Germinal center (tissue), 1 donor: ENCODE data around the gene HTR4.

Experiments used
- DNase-seq: peaks from one replicate; pipeline ENCODE4 v3.0.0; 2012; ENCODE audit warnings: mixed read lengths, low spot score

HTR4 gene

DNA sequence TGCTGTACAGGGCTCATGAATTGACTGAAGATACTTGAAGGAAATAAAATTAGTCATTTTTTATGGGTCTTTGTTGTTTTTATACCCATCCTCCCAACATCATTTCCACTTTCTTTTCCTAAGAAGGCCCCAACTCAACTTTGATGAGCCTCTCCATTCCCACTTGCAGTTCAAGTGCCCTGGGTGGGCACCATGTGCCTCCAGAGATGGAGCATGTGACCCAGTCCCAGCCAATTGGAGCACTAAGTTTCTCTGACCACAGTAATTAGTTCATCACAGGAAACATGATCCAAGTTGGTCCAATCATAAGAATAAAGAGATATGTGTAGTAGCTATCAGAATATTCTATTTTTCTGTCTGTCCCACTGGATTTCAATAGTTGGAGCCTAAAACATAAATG, 46.9 kb downstream of the HTR4 start:
- no peak for DNase-seq

GRCh38 chr5:148606296-148606695, 48.0 kb downstream of the HTR4 start:
- no peak for DNase-seq

GRCh38 chr5:148599187-148599586, 55.1 kb downstream of the HTR4 start:
- DNase-seq, result no peak

- no peak for DNase-seq
Measured at GRCh38 chr5:148595697-148596096, 58.6 kb downstream of the HTR4 start.

DNA sequence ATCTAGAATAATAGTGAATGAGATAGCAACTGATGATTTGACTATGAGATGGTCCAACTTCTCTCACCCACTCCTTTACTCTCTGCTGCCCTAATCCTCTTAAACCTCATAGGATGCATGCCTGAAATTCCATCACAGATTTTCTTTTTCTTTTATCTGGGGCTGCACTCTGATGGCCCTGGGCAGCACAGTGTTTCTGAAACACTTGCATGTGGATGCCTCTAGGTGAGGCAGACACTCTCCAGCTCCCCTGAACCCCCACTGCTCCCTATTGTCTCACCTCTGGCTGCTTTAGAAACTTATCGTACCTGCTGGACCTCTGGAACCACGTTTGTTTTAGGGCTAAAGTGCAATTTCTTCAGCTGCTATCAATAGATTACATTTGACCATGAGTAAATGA, 67.5 kb downstream of the HTR4 start:
- no peak for DNase-seq

GRCh38 chr5:148585988-148586387, 68.3 kb downstream of the HTR4 start:
- no peak for DNase-seq

GRCh38 chr5:148584103-148584502, 70.2 kb downstream of the HTR4 start:
- DNase-seq, result no peak

- DNase-seq, result no peak
Measured at GRCh38 chr5:148583421-148583965, 70.8 kb downstream of the HTR4 start.

GRCh38 chr5:148574167-148574566, 80.2 kb downstream of the HTR4 start:
- DNase-seq, result no peak

- DNase-seq, result no peak
Measured at GRCh38 chr5:148573374-148573773, 81.0 kb downstream of the HTR4 start.

GRCh38 chr5:148569948-148570347, 84.4 kb downstream of the HTR4 start:
- DNase-seq, result no peak

DNA sequence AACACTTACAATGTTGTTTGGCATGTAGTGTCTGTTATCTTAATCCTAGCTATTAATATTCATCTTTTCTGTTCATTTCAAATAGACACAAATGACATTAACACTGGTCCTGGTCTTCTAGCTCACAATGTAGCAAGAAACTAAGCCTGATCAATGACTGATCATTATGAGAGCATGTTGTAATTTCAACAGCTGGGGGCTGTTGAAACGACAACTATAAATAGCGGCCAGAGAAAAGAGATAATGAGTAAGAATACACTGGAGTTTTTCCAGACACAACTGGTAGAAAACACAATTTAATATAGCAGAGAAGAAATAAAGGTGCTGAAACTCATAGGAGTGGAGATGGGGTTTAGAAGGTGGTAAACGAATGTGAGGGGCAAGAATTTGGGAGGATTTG, 89.2 kb downstream of the HTR4 start:
- DNase-seq, result no peak

DNA sequence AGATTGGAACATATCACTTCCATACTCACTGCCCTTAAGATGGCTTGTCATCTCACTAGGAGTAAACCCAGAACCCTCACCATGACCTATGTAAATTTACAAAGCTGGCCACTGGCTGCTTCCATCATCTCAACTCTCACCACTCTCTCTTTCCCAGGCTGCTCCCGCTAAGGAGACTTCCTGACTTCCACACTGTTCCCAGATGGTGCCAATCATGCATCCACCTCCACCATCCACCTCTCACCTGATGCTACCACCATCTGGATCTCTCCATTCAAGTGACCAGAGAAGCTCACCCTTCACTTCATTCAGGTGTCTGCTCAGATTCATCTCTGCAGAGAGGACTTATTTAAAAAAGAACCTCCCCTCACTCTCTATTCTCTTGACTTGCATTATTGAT, 91.3 kb downstream of the HTR4 start:
- no peak for DNase-seq

DNA sequence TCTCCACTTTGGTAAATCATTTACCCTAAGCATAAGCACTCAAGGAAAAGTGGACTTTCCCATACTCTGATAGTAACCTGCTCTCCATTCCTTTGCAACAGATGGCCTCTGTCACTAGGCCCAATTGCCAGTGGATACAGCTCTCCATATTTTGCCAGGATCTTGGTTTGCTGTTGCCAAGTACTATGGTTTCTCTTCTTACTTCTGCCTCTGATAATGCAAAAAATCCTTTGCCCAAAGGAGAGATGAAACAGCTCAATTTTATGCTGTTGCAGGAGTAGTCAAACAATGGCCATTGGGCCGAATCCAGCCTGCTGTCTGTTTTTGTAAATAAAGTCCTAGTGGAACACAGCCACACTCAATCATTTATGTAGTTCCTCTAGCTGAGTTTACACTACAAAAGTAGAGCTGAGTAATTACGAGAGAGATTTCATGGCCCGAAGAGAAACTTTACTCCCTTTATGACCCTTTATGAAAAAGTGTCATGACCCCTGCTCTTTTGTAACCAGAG, 92.5 kb downstream of the HTR4 start:
- DNase-seq, result no peak

- no peak for DNase-seq
Measured at GRCh38 chr5:148559461-148559860, 94.9 kb downstream of the HTR4 start.

GRCh38 chr5:148558892-148559291, 95.4 kb downstream of the HTR4 start:
- DNase-seq, result no peak

GRCh38 chr5:148556835-148557234, 97.5 kb downstream of the HTR4 start:
- no peak for DNase-seq

- DNase-seq, result no peak
Measured at GRCh38 chr5:148554621-148555020, 99.7 kb downstream of the HTR4 start.

DNA sequence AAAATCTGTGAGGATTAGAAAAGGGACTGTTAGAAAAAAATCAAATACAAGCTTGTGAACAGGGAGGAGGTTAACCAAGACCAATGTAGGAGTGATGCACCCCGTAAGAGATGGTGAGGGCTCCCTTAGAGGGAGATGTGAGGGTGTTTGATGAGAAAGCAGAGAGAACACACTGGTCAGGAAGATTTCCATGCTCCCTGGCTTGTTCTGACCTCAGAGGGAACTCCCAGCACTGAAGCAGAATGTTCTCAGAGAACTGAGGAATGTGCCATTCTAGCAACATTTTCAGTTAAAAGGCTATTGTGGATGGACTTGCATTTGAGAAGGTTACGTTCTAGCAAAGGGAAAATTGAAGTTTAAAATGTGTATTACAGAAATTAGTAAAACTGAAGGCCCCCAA, 110.6 kb downstream of the HTR4 start:
- no peak for DNase-seq

DNA sequence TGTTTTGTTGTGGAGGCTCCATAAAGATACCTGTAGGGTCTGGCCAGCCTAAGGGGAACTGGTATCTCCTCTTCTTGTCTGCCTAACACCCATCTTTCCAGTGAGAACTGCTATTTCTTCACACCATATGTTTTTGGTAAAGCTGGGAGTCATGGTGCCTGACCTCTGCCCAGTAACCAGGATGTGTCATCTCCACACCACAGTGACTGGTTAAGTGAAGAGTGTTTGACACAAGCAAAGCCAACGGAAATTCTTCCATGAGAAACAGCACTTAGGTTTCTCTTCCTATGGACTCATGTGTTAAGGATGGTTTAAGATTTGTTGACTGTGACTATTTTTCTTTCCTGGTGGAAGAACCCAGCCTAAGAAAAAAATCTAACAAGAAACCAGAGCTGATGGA, 111.5 kb downstream of the HTR4 start:
- no peak for DNase-seq

DNA sequence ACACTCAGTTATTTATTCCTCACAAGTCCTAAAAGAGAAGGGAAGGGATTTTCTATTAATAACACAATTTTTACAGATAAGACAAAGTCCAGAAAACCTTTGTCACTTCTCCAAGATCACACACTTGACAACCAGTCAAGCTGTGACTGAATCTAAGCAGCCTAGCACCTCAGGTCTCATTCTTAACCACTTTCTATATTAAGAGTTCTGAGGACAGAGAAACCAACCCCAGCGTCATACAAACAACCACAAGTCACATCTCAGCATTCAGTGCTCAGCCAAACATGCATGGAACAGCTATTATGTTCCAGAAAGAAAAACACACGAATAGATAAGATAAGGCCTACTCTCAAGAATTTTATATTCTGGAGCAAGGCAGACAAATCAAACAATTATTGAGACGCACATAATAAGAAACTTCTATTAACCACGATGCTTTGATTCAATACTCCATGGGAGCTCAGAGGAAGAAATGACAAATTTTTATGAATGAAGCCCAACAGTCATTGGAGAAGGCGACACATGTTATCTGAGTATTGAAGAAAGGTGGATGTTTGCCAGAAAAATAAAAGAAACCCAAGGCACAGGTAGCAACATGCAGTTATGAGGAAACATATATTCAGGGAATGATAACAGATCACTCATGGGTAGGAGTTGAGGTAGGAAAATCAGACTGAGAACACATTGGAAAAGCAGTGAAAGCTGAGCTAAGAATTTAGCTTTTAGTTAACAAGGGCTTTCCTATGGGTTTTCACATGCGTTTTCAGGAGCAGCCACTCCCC, 113.1 kb downstream of the HTR4 start:
- DNase-seq, result no peak

GRCh38 chr5:148540647-148541046, 113.7 kb downstream of the HTR4 start:
- DNase-seq, result no peak

DNA sequence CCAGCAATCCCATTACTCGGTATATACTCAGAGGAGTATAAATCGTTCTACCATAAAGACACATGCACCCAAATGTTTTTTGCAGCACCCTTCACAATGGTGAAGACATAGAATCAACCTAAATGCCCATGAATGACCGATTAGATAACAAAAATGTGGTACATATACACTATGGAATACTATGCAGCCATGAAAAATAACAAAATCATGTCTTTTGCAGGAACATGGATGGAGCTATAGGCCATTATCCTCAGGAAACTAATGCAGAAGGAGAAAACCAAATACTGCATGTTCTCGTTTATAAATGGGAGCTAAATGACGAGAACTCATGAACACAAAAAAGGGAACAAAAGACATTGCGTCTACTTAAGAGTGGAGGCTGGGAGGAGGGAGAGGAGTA, 114.5 kb downstream of the HTR4 start:
- no peak for DNase-seq

GRCh38 chr5:148535190-148535589, 119.1 kb downstream of the HTR4 start:
- DNase-seq, result no peak
